Gastroesophageal sphincter (tissue), 3 donors: ENCODE results near the gene PSAP.

Experiments
- EP300 ChIP-seq: sonication (generic); formaldehyde crosslinking; IDR thresholded peaks from one replicate; pipeline ENCODE4 v1.6.1; 2017; ENCODE audit warnings: antibody characterized with exemption, mild to moderate bottlenecking
- POLR2A ChIP-seq, 2 donors: fragments of 450-650 bp; IDR thresholded peaks; one replicate each; pipeline ENCODE4 v1.6.1; 2017; ENCODE audit warnings: antibody characterized with exemption in 2 of 2, mild to moderate bottlenecking in 2 of 2, moderate library complexity in 1 of 2
- POLR2AphosphoS5 ChIP-seq: sonication (generic); formaldehyde crosslinking; IDR thresholded peaks from one replicate; pipeline ENCODE4 v1.6.1; 2017; ENCODE audit warnings: antibody characterized with exemption
- TF ChIP-seq, protein P1 (sequence below), 4 experiments: fragments of 200-600 bp in 2 of 4; fragments of 450-650 bp in 2 of 4; sonication (generic) in 1 of 4; IDR thresholded peaks; one replicate each; pipeline ENCODE4 v1.5.1; 2017 to 2019; ENCODE audit warnings: antibody characterized with exemption in 4 of 4, mild to moderate bottlenecking in 2 of 4, moderate library complexity in 2 of 4

DNA sequence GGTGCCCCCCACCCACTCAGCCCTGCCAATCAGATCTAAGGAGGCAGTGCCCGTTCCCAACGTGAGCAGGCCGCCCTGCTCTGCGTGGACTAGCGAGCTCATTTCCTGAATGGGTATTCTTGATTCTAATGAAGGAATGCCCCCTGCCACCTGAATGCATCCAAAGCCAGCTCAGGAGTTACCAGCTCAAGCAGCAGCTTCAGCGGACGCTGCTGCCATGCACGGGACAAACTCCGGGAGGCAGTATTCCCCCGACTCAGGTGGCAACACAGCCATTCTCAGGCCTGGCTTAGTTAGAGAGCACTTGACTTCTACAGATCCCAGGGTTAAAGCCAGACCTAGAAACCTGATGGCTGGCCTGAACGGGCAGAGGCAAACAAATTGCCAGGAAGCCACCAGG lies 25.8 kb downstream of the PSAP start:
- TF ChIP-seq POLR2A (IDR thresholded peaks at IDR 0.05) (no peak), POLR2AphosphoS5 (no peak), EP300 (no peak)
- TF ChIP-seq, protein P1, sequence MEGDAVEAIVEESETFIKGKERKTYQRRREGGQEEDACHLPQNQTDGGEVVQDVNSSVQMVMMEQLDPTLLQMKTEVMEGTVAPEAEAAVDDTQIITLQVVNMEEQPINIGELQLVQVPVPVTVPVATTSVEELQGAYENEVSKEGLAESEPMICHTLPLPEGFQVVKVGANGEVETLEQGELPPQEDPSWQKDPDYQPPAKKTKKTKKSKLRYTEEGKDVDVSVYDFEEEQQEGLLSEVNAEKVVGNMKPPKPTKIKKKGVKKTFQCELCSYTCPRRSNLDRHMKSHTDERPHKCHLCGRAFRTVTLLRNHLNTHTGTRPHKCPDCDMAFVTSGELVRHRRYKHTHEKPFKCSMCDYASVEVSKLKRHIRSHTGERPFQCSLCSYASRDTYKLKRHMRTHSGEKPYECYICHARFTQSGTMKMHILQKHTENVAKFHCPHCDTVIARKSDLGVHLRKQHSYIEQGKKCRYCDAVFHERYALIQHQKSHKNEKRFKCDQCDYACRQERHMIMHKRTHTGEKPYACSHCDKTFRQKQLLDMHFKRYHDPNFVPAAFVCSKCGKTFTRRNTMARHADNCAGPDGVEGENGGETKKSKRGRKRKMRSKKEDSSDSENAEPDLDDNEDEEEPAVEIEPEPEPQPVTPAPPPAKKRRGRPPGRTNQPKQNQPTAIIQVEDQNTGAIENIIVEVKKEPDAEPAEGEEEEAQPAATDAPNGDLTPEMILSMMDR (IDR thresholded peaks at IDR 0.05): no peak
